MM.1S (cell line): ENCODE results near the gene GCNT1.

Source experiments
- DNase-seq: peaks from one replicate; pipeline ENCODE4 v3.0.0-alpha.2; 2015
- H2AFZ ChIP-seq: fragments of 300-600 bp; sonication (generic); 2 replicates; pipeline ENCODE4 v1.6.0; 2016; ENCODE audit warnings: antibody characterized with exemption, low read length
- H3F3A ChIP-seq: fragments of 300-600 bp; sonication (generic); 2 replicates; pipeline ENCODE4 v1.6.1; 2016; ENCODE audit warnings: mild to moderate bottlenecking, antibody characterized with exemption, low read length, moderate library complexity, mixed read lengths; ENCODE audit not compliant: insufficient read depth
- H3K27ac ChIP-seq: fragments of 300-600 bp; sonication (generic); 2 replicates; pipeline ENCODE4 v1.5.1; 2016; ENCODE audit warnings: mild to moderate bottlenecking, low read length
- H3K27me3 ChIP-seq: fragments of 300-600 bp; sonication (generic); replicated peaks from 2 replicates; pipeline ENCODE4 v1.6.0; 2016; ENCODE audit warnings: low read length; ENCODE audit not compliant: insufficient read depth
- H3K36me3 ChIP-seq: fragments of 300-600 bp; sonication (generic); replicated peaks from 2 replicates; pipeline ENCODE4 v1.6.1; 2016; ENCODE audit warnings: mild to moderate bottlenecking, low read length, mixed read lengths; ENCODE audit not compliant: insufficient read depth
- H3K4me1 ChIP-seq: fragments of 300-600 bp; sonication (generic); 2 replicates; pipeline ENCODE4 v1.6.1; 2016; ENCODE audit warnings: low read length, mixed read lengths
- H3K4me2 ChIP-seq: fragments of 300-600 bp; sonication (generic); 2 replicates; pipeline ENCODE4 v1.6.0; 2016; ENCODE audit warnings: low read depth, low read length
- H3K4me3 ChIP-seq: fragments of 300-600 bp; sonication (generic); 2 replicates; pipeline ENCODE4 v1.5.1; 2016; ENCODE audit warnings: low read length, mixed read lengths
- H3K79me2 ChIP-seq: fragments of 300-600 bp; sonication (generic); 2 replicates; pipeline ENCODE4 v1.6.1; 2016; ENCODE audit warnings: mixed run types, low read length, mixed read lengths
- H3K9ac ChIP-seq: fragments of 300-600 bp; sonication (generic); 2 replicates; pipeline ENCODE4 v1.6.1; 2016; ENCODE audit warnings: low read length, mixed read lengths
- H3K9me2 ChIP-seq: fragments of 300-600 bp; sonication (generic); replicated peaks from 2 replicates; pipeline ENCODE4 v1.6.1; 2016; ENCODE audit warnings: mild to moderate bottlenecking, low read length, mixed read lengths; ENCODE audit not compliant: insufficient read depth
- H3K9me3 ChIP-seq: fragments of 300-600 bp; sonication (generic); replicated peaks from 2 replicates; pipeline ENCODE4 v1.6.1; 2016; ENCODE audit warnings: mild to moderate bottlenecking, low read length, mixed read lengths; ENCODE audit not compliant: insufficient read depth
- H4K20me1 ChIP-seq: fragments of 300-600 bp; sonication (generic); 2 replicates; pipeline ENCODE4 v1.6.1; 2016; ENCODE audit warnings: mild to moderate bottlenecking, low read length, moderate library complexity, mixed read lengths; ENCODE audit not compliant: insufficient read depth
- CTCF ChIP-seq: fragments of 300-600 bp; sonication (generic); IDR thresholded peaks from 2 replicates; pipeline ENCODE4 v1.5.1; 2016; ENCODE audit warnings: antibody characterized with exemption, low read length, mixed read lengths
- EZH2 ChIP-seq: fragments of 300-600 bp; sonication (generic); optimal IDR thresholded peaks from 2 replicates; pipeline ENCODE3; 2017; ENCODE audit warnings: low read depth, mild to moderate bottlenecking, antibody characterized with exemption, low read length, mixed read lengths
- EZH2phosphoT487 ChIP-seq: fragments of 300-600 bp; sonication (generic); IDR thresholded peaks from 2 replicates; pipeline ENCODE4 v1.6.1; 2018; ENCODE audit warnings: antibody characterized with exemption, low read length

The GCNT1 gene

GRCh38 chr9:76465442-76466298, 6.7 kb downstream of the GCNT1 start:
- no peak for DNase-seq

GRCh38 chr9:76466299-76466605, 7.3 kb downstream of the GCNT1 start:
- no peaks in the 10 kb centered on the region for H3K9me2 ChIP-seq
- no peak overlapping the region for H3K4me2 ChIP-seq
- no peak overlapping the region for H3K9ac ChIP-seq
- no peaks in the 10 kb centered on the region for H3K27me3 ChIP-seq
- TF ChIP-seq EZH2phosphoT487 = no peak
- TF ChIP-seq EZH2 = no peak
- TF ChIP-seq CTCF = no peak
- no peak overlapping the region for H3K4me3 ChIP-seq
- H3K79me2 ChIP-seq = no peaks in the 10 kb centered on the region
- no peaks in the 10 kb centered on the region for H3K9me3 ChIP-seq
- H3K27ac ChIP-seq = no peak overlapping the region
- H4K20me1 ChIP-seq = no peaks in the 10 kb centered on the region
- no peaks in the 10 kb centered on the region for H3K4me1 ChIP-seq
- H3K36me3 ChIP-seq = no peaks in the 10 kb centered on the region
- no peak overlapping the region for H2AFZ ChIP-seq
- no peaks in the 10 kb centered on the region for H3F3A ChIP-seq
- DNase-seq = no peak

More at GRCh38 chr9:76465442-76466298, 6.7 kb downstream of the GCNT1 start:
- H4K20me1 ChIP-seq = no peaks in the 10 kb centered on the region
- no peak overlapping the region for H3K9ac ChIP-seq
- no peaks in the 10 kb centered on the region for H3F3A ChIP-seq
- H3K9me2 ChIP-seq = no peaks in the 10 kb centered on the region
- no peaks in the 10 kb centered on the region; the same call in 1 of the 2 replicates for H3K4me1 ChIP-seq
- no peak for TF ChIP-seq EZH2
- no peak for TF ChIP-seq CTCF
- TF ChIP-seq EZH2phosphoT487 = no peak
- no peaks in the 10 kb centered on the region for H3K79me2 ChIP-seq
- H3K4me3 ChIP-seq = no peak overlapping the region
- no peaks in the 10 kb centered on the region for H3K9me3 ChIP-seq
- no peak overlapping the region for H3K27ac ChIP-seq
- no peaks in the 10 kb centered on the region for H3K27me3 ChIP-seq
- H3K36me3 ChIP-seq = no peaks in the 10 kb centered on the region
- no peak overlapping the region for H2AFZ ChIP-seq
- no peak overlapping the region for H3K4me2 ChIP-seq

GRCh38 chr9:76474419-76474818, 15.4 kb downstream of the GCNT1 start:
- Histone ChIP-seq H3K4me1 (no peaks in the 10 kb centered on the region), H3K4me2 (no peak overlapping the region), H4K20me1 (no peaks in the 10 kb centered on the region), H3K9ac (no peak overlapping the region), H3K36me3 (no peaks in the 10 kb centered on the region), H3K9me2 (no peaks in the 10 kb centered on the region), H3K27ac (no peak overlapping the region), H3K9me3 (no peaks in the 10 kb centered on the region), H3K79me2 (no peaks in the 10 kb centered on the region), H3K27me3 (no peaks in the 10 kb centered on the region), H2AFZ (no peak overlapping the region), H3F3A (no peaks in the 10 kb centered on the region), H3K4me3 (no peak overlapping the region)
- TF ChIP-seq CTCF = no peak
- no peak for TF ChIP-seq EZH2
- TF ChIP-seq EZH2phosphoT487 = no peak
- no peak for DNase-seq
